Fibroblast of skin of left quadriceps (primary cell): ENCODE data around the gene NTN5.

Experiments used
- DNase-seq, 2 experiments: peaks; one replicate each; pipeline ENCODE4 v3.0.0-alpha.2; 2013; ENCODE audit warnings: low read depth in 2 of 2

NTN5 gene

GRCh38 chr19:48630296-48631063 is 42.3 kb downstream of the NTN5 start:
- DNase-seq: no peak

DNA sequence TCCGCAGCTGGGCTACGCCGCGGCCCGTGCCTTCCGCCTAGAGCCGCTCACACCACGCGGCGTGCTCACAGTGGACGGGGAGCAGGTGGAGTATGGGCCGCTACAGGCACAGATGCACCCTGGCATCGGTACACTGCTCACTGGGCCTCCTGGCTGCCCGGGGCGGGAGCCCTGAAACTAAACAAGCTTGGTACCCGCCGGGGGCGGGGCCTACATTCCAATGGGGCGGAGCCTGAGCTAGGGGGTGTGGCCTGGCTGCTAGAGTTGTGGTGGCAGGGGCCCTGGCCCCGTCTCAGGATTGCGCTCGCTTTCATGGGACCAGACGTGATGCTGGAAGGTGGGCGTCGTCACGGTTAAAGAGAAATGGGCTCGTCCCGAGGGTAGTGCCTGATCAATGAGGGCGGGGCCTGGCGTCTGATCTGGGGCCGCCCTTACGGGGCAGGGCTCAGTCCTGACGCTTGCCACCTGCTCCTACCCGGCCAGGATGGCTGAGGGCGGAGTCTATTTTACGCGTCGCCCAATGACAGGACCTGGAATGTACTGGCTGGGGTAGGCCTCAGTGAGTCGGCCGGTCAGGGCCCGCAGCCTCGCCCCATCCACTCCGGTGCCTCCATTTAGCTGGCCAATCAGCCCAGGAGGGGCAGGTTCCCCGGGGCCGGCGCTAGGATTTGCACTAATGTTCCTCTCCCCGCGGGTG is 43.1 kb downstream of the NTN5 start:
- no peak for DNase-seq

DNA sequence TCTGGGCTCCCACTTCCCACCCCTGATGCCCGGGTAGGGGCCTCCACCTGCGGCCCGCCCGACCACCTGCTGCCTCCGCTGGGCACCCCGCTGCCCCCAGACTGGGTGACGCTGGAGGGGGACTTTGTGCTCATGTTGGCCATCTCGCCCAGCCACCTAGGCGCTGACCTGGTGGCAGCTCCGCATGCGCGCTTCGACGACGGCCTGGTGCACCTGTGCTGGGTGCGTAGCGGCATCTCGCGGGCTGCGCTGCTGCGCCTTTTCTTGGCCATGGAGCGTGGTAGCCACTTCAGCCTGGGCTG is 43.6 kb downstream of the NTN5 start:
- DNase-seq: no peak

GRCh38 chr19:48628486-48629296 is 44.1 kb downstream of the NTN5 start:
- DNase-seq: no peak

DNA sequence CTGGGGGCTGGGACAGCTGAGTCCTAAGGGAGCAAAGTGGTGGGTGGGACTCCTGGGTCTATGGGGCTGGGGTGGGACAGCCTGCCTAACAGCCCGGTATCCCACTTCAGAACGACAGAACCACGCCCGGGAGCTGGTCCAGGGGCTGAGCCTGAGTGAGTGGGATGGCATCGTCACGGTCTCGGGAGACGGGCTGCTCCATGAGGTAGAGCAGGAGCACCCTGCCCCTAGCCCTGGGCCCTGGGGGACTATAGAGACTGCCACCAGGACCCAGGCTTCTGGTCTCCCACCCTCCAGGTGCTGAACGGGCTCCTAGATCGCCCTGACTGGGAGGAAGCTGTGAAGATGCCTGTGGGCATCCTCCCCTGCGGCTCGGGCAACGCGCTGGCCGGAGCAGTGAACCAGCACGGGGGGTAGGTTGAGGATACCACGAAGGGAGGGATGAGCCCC is 44.9 kb downstream of the NTN5 start:
- no peak for DNase-seq

GRCh38 chr19:48627201-48627864 is 45.5 kb downstream of the NTN5 start:
- DNase-seq: no peak

- no peak for DNase-seq
These were observed 46.9 kb downstream of the NTN5 start for GRCh38 chr19:48625891-48626327.

GRCh38 chr19:48624791-48625723 is 47.8 kb downstream of the NTN5 start:
- DNase-seq: no peak

- peak; percentile 95 to 96 for DNase-seq
These were observed 48.7 kb downstream of the NTN5 start for GRCh38 chr19:48624067-48624594.

DNA sequence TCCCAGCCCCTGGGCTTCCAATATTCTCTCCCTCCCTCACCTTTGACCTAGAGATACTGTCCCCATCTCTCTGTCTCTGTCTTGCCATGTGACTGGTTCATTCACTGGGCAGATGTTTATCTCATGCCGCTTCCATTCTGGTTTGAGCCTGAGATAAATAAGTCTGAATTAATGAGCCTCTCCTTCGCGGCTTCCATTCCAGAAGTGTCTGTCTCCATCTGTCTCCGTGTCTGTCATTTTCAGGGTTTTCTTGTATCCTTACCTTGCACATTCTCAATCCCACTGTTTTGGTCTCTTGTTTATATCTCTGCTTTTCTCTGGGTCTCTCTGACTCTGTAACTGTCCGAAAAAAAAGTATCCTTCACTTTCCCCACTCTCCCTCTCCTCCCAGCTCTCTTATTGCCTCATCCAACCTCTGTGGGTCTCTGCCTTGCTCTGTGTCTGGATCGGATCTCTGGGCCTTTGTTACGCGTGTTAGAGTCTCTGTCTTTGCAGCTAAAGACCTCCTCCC is 49.2 kb downstream of the NTN5 start:
- DNase-seq: no peak

DNA sequence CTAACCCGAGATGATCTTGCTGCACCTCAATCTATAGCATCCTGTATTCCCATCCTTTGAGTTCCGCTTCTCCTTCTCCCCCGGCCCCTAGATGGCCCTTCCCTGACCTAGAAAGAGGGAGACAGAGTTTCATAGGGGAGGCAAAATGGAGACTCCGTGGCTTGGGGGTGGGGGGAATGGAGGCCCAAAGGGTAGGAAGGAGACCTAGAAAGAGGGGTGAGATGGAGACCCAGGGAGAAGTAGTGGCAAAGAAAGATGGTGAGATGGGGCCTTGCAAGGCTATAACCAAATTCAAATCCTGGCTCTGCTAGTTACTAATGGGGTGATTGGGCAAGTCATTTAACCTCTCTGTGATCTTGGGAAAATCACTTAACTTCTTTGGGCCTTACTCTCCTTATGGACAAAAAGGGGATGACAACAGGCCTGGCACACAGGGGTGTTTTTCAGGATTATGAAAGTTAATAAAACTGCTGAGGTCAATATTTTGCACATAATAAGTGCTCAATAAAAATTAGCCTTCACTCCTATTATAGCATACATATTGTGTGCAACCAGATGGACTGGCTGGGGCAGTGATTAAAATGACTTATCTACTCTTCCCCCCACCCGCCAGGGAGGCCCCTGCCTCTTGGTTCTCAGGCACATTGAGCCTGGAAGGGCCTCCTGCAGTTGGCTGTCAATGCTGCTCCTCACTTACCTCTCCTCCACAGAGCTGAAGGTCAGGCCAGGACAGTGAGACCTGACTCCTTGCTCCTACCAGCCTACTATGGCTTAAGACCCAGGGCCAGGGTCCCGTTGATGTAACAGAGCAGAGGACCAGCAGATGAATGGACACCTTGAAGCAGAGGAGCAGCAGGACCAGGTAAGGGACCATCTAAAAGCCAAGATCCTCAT is 52.9 kb downstream of the NTN5 start:
- DNase-seq: no peak

DNA sequence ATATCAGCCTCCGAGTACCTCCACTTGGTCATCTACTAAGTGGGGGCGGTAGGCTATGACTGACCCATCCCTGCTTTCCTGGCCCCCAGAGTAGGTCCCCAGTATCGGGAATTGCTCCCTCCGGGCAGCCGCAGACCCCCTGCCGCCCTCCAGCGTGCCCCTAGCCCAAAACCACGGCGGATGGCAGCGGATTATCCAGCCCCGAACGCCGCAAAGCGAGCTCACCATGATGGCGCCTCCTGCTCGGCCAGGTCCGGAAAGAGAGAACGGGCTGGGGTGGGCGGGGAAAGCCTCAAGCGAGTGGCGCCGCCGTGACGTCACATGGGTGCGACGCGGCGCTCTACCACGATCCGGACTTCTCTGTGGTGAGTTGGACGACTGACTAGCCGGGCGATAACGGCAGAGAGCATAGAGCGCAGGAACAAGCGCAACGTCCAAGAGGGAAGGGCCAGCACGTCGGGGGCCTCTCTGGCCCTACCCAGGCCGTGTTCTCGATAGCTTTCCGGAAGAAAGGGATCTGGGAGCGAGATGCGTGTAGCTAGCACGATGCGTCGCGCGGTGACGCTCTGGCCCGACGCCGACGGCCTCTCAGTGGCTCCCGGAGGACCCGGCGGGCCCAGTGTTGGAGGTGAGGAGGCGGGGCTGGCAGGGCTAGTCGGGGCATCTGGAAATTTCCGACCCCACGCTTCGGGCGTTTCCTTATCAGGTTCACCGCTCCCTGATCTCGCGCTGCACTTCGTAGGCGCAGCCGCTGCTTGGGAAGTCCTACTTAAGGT is 53.7 kb downstream of the NTN5 start, which contains the start of the genes RPL18 and SPHK2:
Gene RPL18 (minus strand): TSS at position 263 of the 776 bp plus-strand sequence. CDS start 35 bp downstream, at position 228.
Gene SPHK2 (plus strand): TSS at position 591 of the 776 bp plus-strand sequence. CDS start 1,009 bp downstream, outside the sequence.
- DNase-seq: peak; percentile 99

- DNase-seq: no peak
These were observed 54.4 kb downstream of the NTN5 start for GRCh38 chr19:48618278-48618915.

- DNase-seq: no peak
These were observed 55.5 kb downstream of the NTN5 start for GRCh38 chr19:48617146-48617937.

GRCh38 chr19:48616491-48617056 is 56.2 kb downstream of the NTN5 start:
- DNase-seq: no peak

- no peak for DNase-seq
These were observed 56.8 kb downstream of the NTN5 start for GRCh38 chr19:48616041-48616436.
